ENCODE measurements around the gene ADO.

The ADO gene

DNA sequence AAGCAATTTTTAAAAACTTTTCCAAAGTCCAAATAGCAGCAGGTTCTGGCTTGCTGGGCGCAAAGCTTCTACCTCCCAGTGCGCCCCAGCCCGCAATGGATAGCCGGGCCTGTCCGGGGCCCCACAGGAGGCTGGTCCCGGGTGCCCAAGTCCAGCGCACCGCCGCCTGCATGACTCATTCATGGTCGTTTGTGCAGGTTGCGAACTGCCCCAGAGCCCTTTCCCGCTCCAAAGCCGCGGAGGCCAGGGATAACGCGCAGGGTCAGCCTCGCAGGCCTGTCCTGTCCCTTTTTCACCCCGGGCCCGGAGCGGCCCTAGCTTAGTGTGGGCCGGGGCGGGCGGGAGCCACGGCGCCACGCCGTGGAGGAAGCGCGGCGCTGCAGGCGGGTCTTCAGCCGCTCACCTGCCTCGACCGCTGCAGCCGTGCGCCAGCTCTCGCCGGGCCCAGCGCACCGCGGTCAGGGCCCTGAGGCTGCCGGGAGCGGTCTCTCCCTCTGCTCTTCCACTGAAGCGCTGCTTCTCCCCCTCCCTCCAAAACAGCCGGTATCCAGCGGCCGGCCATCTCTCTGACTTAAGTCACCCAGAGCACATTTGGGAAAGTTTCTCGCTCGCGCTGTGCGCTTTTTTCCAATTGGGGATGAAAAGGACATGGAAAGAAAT lies 13.4 kb downstream of the ADO start:
- no peak overlapping the region for H3K27ac Mint-ChIP-seq
- DNase-seq, result peak; percentile 79
- peaks cover 5% of the 10 kb centered on the region for H3K36me3 Mint-ChIP-seq (ENCODE audit: low read depth)
- H3K27me3 Mint-ChIP-seq (ENCODE audit: low read depth, poor library complexity), result peaks cover 85% of the 10 kb centered on the region
- peaks cover 35% of the 10 kb centered on the region for H3K4me1 Mint-ChIP-seq
- H3K9me3 Mint-ChIP-seq, result no peaks in the 10 kb centered on the region
- TF ChIP-seq, protein P1, sequence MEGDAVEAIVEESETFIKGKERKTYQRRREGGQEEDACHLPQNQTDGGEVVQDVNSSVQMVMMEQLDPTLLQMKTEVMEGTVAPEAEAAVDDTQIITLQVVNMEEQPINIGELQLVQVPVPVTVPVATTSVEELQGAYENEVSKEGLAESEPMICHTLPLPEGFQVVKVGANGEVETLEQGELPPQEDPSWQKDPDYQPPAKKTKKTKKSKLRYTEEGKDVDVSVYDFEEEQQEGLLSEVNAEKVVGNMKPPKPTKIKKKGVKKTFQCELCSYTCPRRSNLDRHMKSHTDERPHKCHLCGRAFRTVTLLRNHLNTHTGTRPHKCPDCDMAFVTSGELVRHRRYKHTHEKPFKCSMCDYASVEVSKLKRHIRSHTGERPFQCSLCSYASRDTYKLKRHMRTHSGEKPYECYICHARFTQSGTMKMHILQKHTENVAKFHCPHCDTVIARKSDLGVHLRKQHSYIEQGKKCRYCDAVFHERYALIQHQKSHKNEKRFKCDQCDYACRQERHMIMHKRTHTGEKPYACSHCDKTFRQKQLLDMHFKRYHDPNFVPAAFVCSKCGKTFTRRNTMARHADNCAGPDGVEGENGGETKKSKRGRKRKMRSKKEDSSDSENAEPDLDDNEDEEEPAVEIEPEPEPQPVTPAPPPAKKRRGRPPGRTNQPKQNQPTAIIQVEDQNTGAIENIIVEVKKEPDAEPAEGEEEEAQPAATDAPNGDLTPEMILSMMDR (IDR thresholded peaks at IDR 0.05), result peak; percentile 71
- H3K4me3 Mint-ChIP-seq, result peak overlapping the region; percentile 89

DNA sequence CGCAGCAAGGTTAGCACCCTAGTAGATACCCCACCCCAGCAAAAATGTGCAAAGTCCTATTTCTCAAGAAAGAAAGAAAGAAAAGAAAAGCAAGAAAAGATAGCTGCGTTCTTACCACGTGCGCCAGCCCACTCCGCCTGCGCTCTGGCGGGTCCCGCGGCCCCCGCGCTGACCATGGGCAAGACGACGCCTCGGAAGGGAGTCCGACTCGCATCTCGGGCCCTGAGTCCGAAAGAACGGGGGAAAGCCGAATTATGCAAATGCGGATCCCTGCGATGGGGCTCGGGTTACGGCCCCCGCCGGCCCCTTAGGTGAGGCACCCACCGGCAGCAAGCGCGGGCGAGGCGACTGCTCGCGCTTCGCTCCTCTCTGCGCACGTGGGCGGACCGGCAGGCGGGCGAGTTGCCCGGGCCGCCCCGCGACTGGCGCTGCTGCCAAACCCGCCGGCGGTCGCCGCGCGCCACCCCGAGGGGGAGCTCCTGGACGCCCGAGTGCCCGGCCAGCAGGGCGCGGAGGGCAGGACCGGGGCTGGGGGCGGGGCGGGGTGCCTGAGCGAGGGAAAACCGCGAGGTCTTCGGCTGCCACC lies 14.0 kb downstream of the ADO start:
- H3K4me1 Mint-ChIP-seq, result peaks cover 35% of the 10 kb centered on the region
- H3K9me3 Mint-ChIP-seq, result no peaks in the 10 kb centered on the region
- TF ChIP-seq, protein P1 (IDR thresholded peaks at IDR 0.05), result no peak
- peak overlapping the region; percentile 78 for H3K4me3 Mint-ChIP-seq
- H3K36me3 Mint-ChIP-seq (ENCODE audit: low read depth), result no peaks in the 10 kb centered on the region
- H3K27ac Mint-ChIP-seq, result no peak overlapping the region
- H3K27me3 Mint-ChIP-seq (ENCODE audit: low read depth, poor library complexity), result peaks cover 79% of the 10 kb centered on the region
- peak; percentile 72 for DNase-seq

DNA sequence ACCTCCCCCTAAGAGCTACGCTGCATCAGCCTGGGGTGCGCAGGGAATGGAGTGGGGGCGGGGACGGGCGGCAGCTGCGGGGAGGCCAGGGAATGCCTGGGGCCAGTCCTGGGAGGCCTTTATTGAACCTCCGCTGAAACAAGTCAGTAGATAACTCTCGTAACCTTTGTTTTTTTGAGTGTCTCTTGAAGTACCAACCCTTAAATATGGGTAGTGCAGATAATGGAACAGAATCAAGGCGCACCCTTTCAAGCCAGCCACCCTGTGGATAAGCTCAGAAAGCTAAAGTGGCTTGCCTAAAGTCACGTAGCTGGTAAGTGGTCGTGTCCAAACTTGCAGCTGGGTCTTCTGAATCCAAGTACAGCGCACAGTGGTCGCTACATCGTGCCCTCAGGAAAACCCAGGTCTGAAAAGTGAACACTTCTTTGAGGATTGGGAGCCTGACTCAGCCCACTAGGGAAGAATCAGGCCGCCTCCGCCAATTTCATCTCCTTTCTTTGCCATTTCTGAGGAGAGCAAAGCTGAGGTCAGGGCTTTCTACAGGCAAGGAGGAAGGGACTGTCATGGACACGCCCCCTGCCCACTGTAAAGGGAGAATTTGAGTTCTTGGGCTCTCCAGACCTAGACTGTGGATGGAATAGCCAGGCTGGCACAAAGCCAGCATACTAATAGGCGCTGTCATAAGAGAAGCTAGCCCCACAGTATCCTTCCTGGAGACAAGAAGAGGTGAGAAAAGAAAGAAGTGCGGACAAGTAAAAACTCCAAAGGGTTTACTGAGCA lies 14.8 kb downstream of the ADO start:
- H3K36me3 Mint-ChIP-seq (ENCODE audit: low read depth), result no peaks in the 10 kb centered on the region
- H3K27ac Mint-ChIP-seq, result no peak overlapping the region
- DNase-seq, result no peak
- no peaks in the 10 kb centered on the region for H3K9me3 Mint-ChIP-seq
- H3K27me3 Mint-ChIP-seq (ENCODE audit: low read depth, poor library complexity), result peaks cover 77% of the 10 kb centered on the region
- peak overlapping the region; percentile 15 for H3K4me3 Mint-ChIP-seq
- peaks cover 31% of the 10 kb centered on the region for H3K4me1 Mint-ChIP-seq
- TF ChIP-seq, protein P1 (IDR thresholded peaks at IDR 0.05), result no peak

DNA sequence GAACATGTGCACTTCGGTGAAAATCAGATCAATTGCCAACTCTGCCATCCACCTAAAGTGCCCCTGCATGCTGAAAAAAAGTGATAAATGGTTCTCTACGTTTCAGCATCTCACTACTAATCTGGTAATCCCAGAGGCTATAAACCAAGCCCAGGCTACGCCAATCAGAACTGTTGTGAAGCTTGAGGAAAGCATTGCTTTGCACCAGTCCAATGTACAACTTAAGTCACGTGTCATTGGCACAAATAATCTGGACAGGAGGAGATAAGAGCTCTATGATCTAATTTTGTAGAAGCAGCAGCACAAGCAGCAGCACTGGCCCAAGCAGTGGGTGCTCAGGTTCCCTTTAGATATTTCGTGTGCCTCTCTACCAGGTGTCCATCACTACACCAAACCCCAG lies 16.1 kb downstream of the ADO start:
- H3K27me3 Mint-ChIP-seq (ENCODE audit: low read depth, poor library complexity), result peaks cover 70% of the 10 kb centered on the region
- H3K27ac Mint-ChIP-seq, result no peak overlapping the region
- DNase-seq, result no peak
- no peaks in the 10 kb centered on the region for H3K9me3 Mint-ChIP-seq
- no peak overlapping the region for H3K4me3 Mint-ChIP-seq
- peaks cover 24% of the 10 kb centered on the region for H3K4me1 Mint-ChIP-seq
- TF ChIP-seq, protein P1 (IDR thresholded peaks at IDR 0.05), result no peak
- no peaks in the 10 kb centered on the region for H3K36me3 Mint-ChIP-seq (ENCODE audit: low read depth)

DNA sequence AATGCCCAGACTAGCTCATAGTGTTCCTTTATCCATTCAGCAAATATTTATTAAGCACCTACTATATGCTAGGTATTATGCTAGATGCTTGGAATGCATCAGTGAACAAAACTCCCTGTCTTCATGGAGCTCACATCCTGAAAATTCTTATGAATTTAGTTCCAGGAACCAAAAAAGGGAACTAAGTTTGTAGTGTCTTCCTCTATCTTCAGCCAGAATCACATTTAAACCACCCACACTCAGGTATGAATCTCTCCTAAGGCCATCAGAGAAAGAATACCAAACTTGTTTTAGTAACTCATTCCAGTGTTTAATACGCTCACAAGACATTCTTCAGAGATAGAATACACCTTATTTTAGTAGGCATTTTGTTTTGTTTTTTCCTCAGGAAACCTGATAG lies 21.8 kb downstream of the ADO start:
- Mint-ChIP-seq H3K27ac (no peak overlapping the region), H3K9me3 (no peaks in the 10 kb centered on the region), H3K27me3 (ENCODE audit: low read depth, poor library complexity) (peaks cover 20% of the 10 kb centered on the region), H3K4me3 (no peak overlapping the region), H3K36me3 (ENCODE audit: low read depth) (no peaks in the 10 kb centered on the region), H3K4me1 (no peaks in the 10 kb centered on the region)
- no peak for DNase-seq
- TF ChIP-seq, protein P1 (IDR thresholded peaks at IDR 0.05), result no peak

All from nephron progenitor cell (in vitro differentiated cells).